ENCODE data around the gene PIGH.

GRCh38 chr14:67574156-67574555 lies 25.9 kb downstream of the PIGH start:
- no peak for TF ChIP-seq CTCF (IDR thresholded peaks at IDR 0.05; ENCODE audit: insufficient read depth, low read depth, low read length)
- no peak for TF ChIP-seq EZH2 (IDR thresholded peaks at IDR 0.05; ENCODE audit: insufficient read depth, low read length)
